Ascending aorta (tissue), 2 donors: ENCODE data around the gene SSTR3. TPM values are rescaled to one million over a fixed set of nuclear protein-coding genes. Genes with fewer than 3 reads are reported as not detected.
"Not testable (repeated sequence)": the region's sequence is repeated elsewhere in the genome, so short reads cannot be mapped to it uniquely, and the experiment has no call there.

Source experiments
- DNase-seq, 2 donors: peaks; one replicate each; pipeline ENCODE4 v3.0.0-alpha.2; 2019; ENCODE audit warnings: low spot score in 2 of 2
- H3K27ac ChIP-seq, 2 donors: fragments of 200-600 bp; sonication (generic); one replicate each; pipeline ENCODE4 v1.5.1; 2016 to 2017; ENCODE audit warnings: mild to moderate bottlenecking in 1 of 2
- H3K27me3 ChIP-seq: fragments of 200-600 bp; sonication (generic); one replicate; pipeline ENCODE4 v1.5.1; 2017
- H3K36me3 ChIP-seq, 2 donors: fragments of 200-600 bp; sonication (generic); one replicate each; pipeline ENCODE4 v1.5.1; 2016
- H3K4me1 ChIP-seq, 2 donors: fragments of 200-600 bp; sonication (generic); one replicate each; pipeline ENCODE4 v1.5.1; 2016 to 2017; ENCODE audit warnings: mild to moderate bottlenecking in 1 of 2
- H3K4me3 ChIP-seq, 2 donors: fragments of 200-600 bp; sonication (generic); one replicate each; pipeline ENCODE4 v1.5.1; 2016 to 2017; ENCODE audit warnings: mild to moderate bottlenecking in 1 of 2
- H3K9me3 ChIP-seq, 2 donors: fragments of 200-600 bp; sonication (generic); one replicate each; pipeline ENCODE4 v1.5.1; 2016
- CTCF ChIP-seq, 3 experiments: fragments of 200-600 bp in 2 of 3; fragments of 450-650 bp in 1 of 3; sonication (generic) in 2 of 3; IDR thresholded peaks; one replicate each; pipeline ENCODE4 v1.5.1; 2016 to 2019; ENCODE audit warnings: antibody characterized with exemption in 3 of 3, mild to moderate bottlenecking in 1 of 3, moderate library complexity in 1 of 3
- intact Hi-C: fragments of 100-400 bp; cut with DNase I; formaldehyde crosslinking; loops from one replicate; pipeline ENCODE4 v1.15.1; 2023
- total RNA-seq: library from RNA; depleted of rRNA; stranded (reverse); fragments of >200 nt; gene quantifications from one replicate; pipeline ENCODE4 v1.1.0, GENCODE V29; 2016

The SSTR3 gene
- total RNA-seq, 1 donor from 2014 or later = not detected

- H3K27ac ChIP-seq = no peak overlapping the region
- DNase-seq = no peak
- no peak overlapping the region for H3K4me3 ChIP-seq
- intact Hi-C loops = no loop called here
- H3K36me3 ChIP-seq = no peaks in the 10 kb centered on the region
- H3K4me1 ChIP-seq = no peaks in the 10 kb centered on the region
- no peak for TF ChIP-seq CTCF (IDR thresholded peaks at IDR 0.05)
- no peaks in the 10 kb centered on the region for H3K9me3 ChIP-seq
- no peaks in the 10 kb centered on the region for H3K27me3 ChIP-seq
These were observed 40.9 kb upstream of the SSTR3 start for GRCh38 chr22:37253126-37253660.

GRCh38 chr22:37251836-37252235 is 39.6 kb upstream of the SSTR3 start:
- H3K36me3 ChIP-seq, DNase-seq, H3K4me1 ChIP-seq, intact Hi-C loops, H3K27ac ChIP-seq, H3K4me3 ChIP-seq, H3K27me3 ChIP-seq, H3K9me3 ChIP-seq: not testable (repeated sequence)

GRCh38 chr22:37249986-37250385 is 37.7 kb upstream of the SSTR3 start:
- H3K27ac ChIP-seq = no peak overlapping the region
- no peak for DNase-seq
- H3K9me3 ChIP-seq = no peaks in the 10 kb centered on the region
- no peaks in the 10 kb centered on the region for H3K27me3 ChIP-seq
- intact Hi-C loops = no loop called here
- no peak for TF ChIP-seq CTCF (IDR thresholded peaks at IDR 0.05)
- no peaks in the 10 kb centered on the region for H3K36me3 ChIP-seq
- H3K4me1 ChIP-seq = no peaks in the 10 kb centered on the region
- H3K4me3 ChIP-seq = no peak overlapping the region

GRCh38 chr22:37248251-37248650 is 36.0 kb upstream of the SSTR3 start:
- intact Hi-C loops = no loop called here
- no peak for DNase-seq

GRCh38 chr22:37245740-37246139 is 33.5 kb upstream of the SSTR3 start:
- no peaks in the 10 kb centered on the region for H3K9me3 ChIP-seq
- H3K4me1 ChIP-seq = no peaks in the 10 kb centered on the region
- H3K27me3 ChIP-seq = no peaks in the 10 kb centered on the region
- no peak overlapping the region for H3K4me3 ChIP-seq
- intact Hi-C loops = no loop called here
- no peak for DNase-seq
- no peak overlapping the region for H3K27ac ChIP-seq
- H3K36me3 ChIP-seq = no peaks in the 10 kb centered on the region
- no peak for TF ChIP-seq CTCF (IDR thresholded peaks at IDR 0.05)

More at GRCh38 chr22:37248251-37248650, 36.0 kb upstream of the SSTR3 start:
- no peaks in the 10 kb centered on the region for H3K36me3 ChIP-seq
- TF ChIP-seq CTCF (IDR thresholded peaks at IDR 0.05) = no peak
- no peak overlapping the region for H3K27ac ChIP-seq
- no peaks in the 10 kb centered on the region for H3K27me3 ChIP-seq
- no peaks in the 10 kb centered on the region for H3K9me3 ChIP-seq
- no peak overlapping the region for H3K4me3 ChIP-seq
- no peaks in the 10 kb centered on the region for H3K4me1 ChIP-seq

GRCh38 chr22:37244922-37245722 is 32.8 kb upstream of the SSTR3 start:
- Histone ChIP-seq H3K4me1 (no peaks in the 10 kb centered on the region), H3K27ac (no peak overlapping the region), H3K36me3 (no peaks in the 10 kb centered on the region), H3K4me3 (no peak overlapping the region), H3K9me3 (no peaks in the 10 kb centered on the region), H3K27me3 (no peaks in the 10 kb centered on the region)
- DNase-seq = no peak
- TF ChIP-seq CTCF (IDR thresholded peaks at IDR 0.05) = no peak
- intact Hi-C loops = no loop called here
